Gastrocnemius medialis (tissue), 4 donors: Measurements from ENCODE around the gene KDM5B.

Source experiments
- CTCF ChIP-seq, 5 experiments: fragments of 450-650 bp in 3 of 5; fragments of 200-600 bp in 2 of 5; sonication (generic) in 2 of 5; IDR thresholded peaks in 4 of 5; conservative IDR thresholded peaks in 1 of 5; 1 replicate in 4 of 5; 2 replicates in 1 of 5; pipeline ENCODE4 v1.5.1; 2016 to 2019; ENCODE audit warnings: antibody characterized with exemption in 5 of 5, mild to moderate bottlenecking in 3 of 5, moderate library complexity in 3 of 5
- POLR2A ChIP-seq, 2 donors: fragments of 450-650 bp; IDR thresholded peaks; one replicate each; pipeline ENCODE4 v1.6.1; 2017; ENCODE audit warnings: antibody characterized with exemption in 2 of 2, mild to moderate bottlenecking in 2 of 2, moderate library complexity in 2 of 2

GRCh38 chr1:202831906-202832305 lies 23.7 kb upstream of the KDM5B start:
- no peak for TF ChIP-seq CTCF (IDR thresholded peaks at IDR 0.05 in 4 of 5, conservative IDR thresholded peaks at IDR 0.05 in 1 of 5)
- TF ChIP-seq POLR2A (IDR thresholded peaks at IDR 0.05), result no peak
